ENCODE measurements around the gene SLC6A3. TPM values are rescaled to one million over a fixed set of nuclear protein-coding genes. Genes with fewer than 3 reads are reported as not detected.

Gene SLC6A3
- total and polyA plus RNA-seq, 9 of the 15 experiments (the other 6 are each of a cell fraction or from before 2014, with no cell fraction given): not detected

DNA sequence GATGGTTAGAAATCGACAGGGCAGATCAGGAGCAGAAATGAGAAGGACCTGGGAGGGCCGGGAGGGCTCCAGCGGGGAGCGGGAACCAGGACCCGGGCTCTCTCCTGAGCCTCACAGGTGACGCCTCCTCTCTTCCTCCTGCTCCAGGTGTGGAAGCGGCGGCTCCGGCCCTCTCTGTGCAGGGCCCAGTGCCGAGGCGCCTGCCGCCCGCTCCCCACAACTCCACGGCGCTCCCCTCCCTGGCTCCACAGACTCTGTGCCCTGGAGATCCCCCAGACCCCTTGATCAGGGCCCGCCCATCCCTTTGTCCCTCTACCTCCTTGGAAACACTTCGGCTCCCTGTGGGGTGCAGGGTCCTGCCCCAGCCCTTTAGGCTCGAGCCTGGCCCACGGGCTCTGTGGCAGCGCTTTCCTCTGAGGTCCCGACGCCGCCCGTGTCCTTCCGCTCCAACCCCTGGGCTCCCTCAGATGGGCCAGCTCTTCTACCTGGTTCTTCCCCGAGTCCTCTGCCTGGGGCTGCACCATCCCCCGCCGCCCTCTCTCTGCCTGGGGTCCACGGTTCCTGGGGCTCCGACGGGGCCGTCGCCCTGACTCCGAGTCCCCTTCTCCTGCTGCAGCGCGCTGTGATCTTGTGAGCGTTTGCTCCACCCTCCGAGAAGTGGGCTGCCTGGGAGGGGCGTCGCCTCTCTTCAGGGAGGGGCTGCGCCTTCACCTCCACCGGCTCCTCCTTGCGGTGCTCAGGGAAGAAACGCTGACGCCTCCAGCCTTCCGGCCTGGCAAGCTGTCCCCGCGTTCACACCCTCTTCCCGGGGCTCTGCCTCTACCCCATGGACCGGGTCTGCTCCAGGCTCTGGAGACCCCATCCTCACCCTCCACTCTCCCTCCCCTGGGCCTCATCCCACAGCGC lies 22.4 kb upstream of the SLC6A3 start:
- no TSS peak for BruUV-seq (replicated peaks)
- no peak for FAIRE-seq
- in situ Hi-C loops (cut with MboI) (no loop called here), intact Hi-C loops (cut with micrococcal nuclease) (no loop called here)
- Histone ChIP-seq H3K9me3 (replicated peaks; ENCODE audit: control insufficient read depth, insufficient read depth, low read depth, low read length) (peaks cover 16% of the 10 kb centered on the region), H3K4me3 (no peak overlapping the region), H2AFZ (ENCODE audit: low read depth, low read length) (no peak overlapping the region), H3K79me2 (ENCODE audit: control insufficient read depth, insufficient read depth, low read length) (no peaks in the 10 kb centered on the region), H3K4me1 (replicated peaks in 1 of 2; ENCODE audit: control insufficient read depth in 2 of 2, insufficient read depth in 2 of 2, low read length in 2 of 2) (peaks cover 0 to 13% of the 10 kb centered on the region in 2 experiments; a peak in 1 of 5 replicates), H3K9ac (ENCODE audit: insufficient read depth in 1 of 2, low read depth in 2 of 2, low read length in 2 of 2) (no peak overlapping the region; a peak in 1 of 4 replicates), H3K27ac (ENCODE audit: extremely low read depth, low read depth, low read length) (no peak overlapping the region), H3K4me2 (ENCODE audit: insufficient read depth, low read length) (no peak overlapping the region), H3K36me3 (ENCODE audit: control insufficient read depth, insufficient read depth, low read length) (no peaks in the 10 kb centered on the region; the same call in 2 of the 3 replicates), H4K20me1 (replicated peaks; ENCODE audit: control insufficient read depth, insufficient read depth, low read length) (no peaks in the 10 kb centered on the region; the same call in 1 of the 2 replicates), H3K27me3 (ENCODE audit: control insufficient read depth in 2 of 2, insufficient read depth in 2 of 2, low read length in 2 of 2) (no peaks in the 10 kb centered on the region), H3K9me1 (ENCODE audit: control insufficient read depth, insufficient read depth, low read length) (no peaks in the 10 kb centered on the region)
- DNase-seq (ENCODE audit: extremely low read depth in 1 of 4, low spot score in 3 of 4): no peak
- ChIA-PET POLR2A (interaction anchor here (1.5 kb wide), 1 partner anchor 10 kb away, joined by 3 read pairs; no protein-coding TSS in a partner anchor), CTCF (ENCODE audit: low intra/inter-chr PET ratio) (no interaction called here)
- 72% methylated on average over 32 of the region's 51 CpGs for WGBS (ENCODE audit: insufficient coverage, low coverage, missing lambda C conversion rate)
- TF ChIP-seq RAD21 (CRISPR knock-in tag; conservative IDR thresholded peaks at IDR 0.05 in 1 of 2, IDR thresholded peaks at IDR 0.05 in 1 of 2) (no peak), NR2C2 (CRISPR knock-in tag; IDR thresholded peaks at IDR 0.05) (no peak), NR2C2 (tag; IDR thresholded peaks at IDR 0.05) (no peak), POLR2G (IDR thresholded peaks at IDR 0.05; ENCODE audit: low read depth, low read length) (peak; percentile 46; the same call in 1 of the 2 replicates)
- ATAC-seq: no peak
